ENCODE data around the gene ORMDL1. TPM values are rescaled to one million over a fixed set of nuclear protein-coding genes. Genes with fewer than 3 reads are reported as not detected.

ORMDL1 gene
- total RNA-seq, 1 experiment from 2014 or later: 38.4 TPM

DNA sequence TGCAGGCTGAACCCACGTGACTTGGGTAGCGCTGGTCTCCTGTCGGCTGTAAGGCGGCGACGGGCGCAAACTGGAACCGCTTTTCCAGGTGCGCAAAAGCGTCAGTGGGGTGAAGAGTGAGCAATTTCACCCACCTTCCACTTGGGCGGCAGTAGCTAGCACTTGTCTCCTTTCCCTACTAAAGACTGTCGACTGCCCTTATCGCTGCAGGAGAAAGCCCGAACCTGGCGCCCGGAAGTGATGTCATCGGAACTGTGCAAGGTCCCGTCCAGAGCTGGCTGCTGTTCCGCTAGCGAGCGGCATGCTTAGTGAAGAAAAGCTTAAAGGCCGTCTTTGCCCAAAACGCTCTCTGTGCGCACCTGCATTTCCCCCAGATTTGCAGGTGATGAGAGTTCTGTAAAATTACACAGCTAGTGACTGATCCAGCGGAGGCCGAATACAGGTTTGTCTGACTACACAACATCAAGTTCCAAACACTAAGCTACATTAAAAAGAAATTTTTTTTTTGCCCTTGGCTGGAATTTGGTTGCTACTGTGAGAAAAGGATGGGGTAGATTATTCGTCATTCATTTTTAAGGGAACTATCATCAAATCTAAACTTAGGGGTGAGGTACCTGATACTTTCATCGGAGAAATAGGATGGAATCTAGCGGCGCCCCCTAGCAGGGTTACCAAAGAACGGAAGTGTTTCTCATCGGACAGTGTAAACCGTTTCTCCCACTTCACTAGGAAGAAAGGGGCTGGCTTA lies 21.4 kb downstream of the ORMDL1 start, which contains the start of gene OSGEPL1 (continued):
- TF ChIP-seq TCF7 (CRISPR knock-in tag; IDR thresholded peaks at IDR 0.05; ENCODE audit: low read depth) (no peak), ESRRA (CRISPR knock-in tag; IDR thresholded peaks at IDR 0.05; ENCODE audit: borderline replicate concordance) (no peak), ELF4 (CRISPR knock-in tag; IDR thresholded peaks at IDR 0.05; ENCODE audit: low read depth) (no peak), ZNF232 (CRISPR knock-in tag; IDR thresholded peaks at IDR 0.05) (no peak), GTF2I (CRISPR knock-in tag; conservative IDR thresholded peaks at IDR 0.05) (no peak), JAZF1 (CRISPR knock-in tag; IDR thresholded peaks at IDR 0.05) (no peak), NFYB (CRISPR knock-in tag; conservative IDR thresholded peaks at IDR 0.05; ENCODE audit: low read depth) (no peak), SP1 (CRISPR knock-in tag; conservative IDR thresholded peaks at IDR 0.05) (no peak; the same call in none of the 2 replicates), CREM (CRISPR knock-in tag; IDR thresholded peaks at IDR 0.05) (peak; percentile 93), ZNF263 (CRISPR knock-in tag; IDR thresholded peaks at IDR 0.05; ENCODE audit: low read depth) (no peak), SMAD4 (CRISPR knock-in tag; IDR thresholded peaks at IDR 0.05) (no peak), GABPB1 (CRISPR knock-in tag; IDR thresholded peaks at IDR 0.05) (peak; percentile 77), PRRX2 (CRISPR knock-in tag; IDR thresholded peaks at IDR 0.05) (no peak), NR3C1 (CRISPR knock-in tag; conservative IDR thresholded peaks at IDR 0.05; ENCODE audit: low read depth) (no peak), MYBL2 (CRISPR knock-in tag; IDR thresholded peaks at IDR 0.05) (0 out of 2 replicates have a peak, but pooled peaks have one; percentile 56)
- TF ChIP-seq, protein P1, sequence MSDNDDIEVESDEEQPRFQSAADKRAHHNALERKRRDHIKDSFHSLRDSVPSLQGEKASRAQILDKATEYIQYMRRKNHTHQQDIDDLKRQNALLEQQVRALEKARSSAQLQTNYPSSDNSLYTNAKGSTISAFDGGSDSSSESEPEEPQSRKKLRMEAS (CRISPR knock-in tag; IDR thresholded peaks at IDR 0.05): peak; percentile 73
- TF ChIP-seq, protein P2, sequence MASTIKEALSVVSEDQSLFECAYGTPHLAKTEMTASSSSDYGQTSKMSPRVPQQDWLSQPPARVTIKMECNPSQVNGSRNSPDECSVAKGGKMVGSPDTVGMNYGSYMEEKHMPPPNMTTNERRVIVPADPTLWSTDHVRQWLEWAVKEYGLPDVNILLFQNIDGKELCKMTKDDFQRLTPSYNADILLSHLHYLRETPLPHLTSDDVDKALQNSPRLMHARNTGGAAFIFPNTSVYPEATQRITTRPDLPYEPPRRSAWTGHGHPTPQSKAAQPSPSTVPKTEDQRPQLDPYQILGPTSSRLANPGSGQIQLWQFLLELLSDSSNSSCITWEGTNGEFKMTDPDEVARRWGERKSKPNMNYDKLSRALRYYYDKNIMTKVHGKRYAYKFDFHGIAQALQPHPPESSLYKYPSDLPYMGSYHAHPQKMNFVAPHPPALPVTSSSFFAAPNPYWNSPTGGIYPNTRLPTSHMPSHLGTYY (CRISPR knock-in tag; IDR thresholded peaks at IDR 0.05): no peak
- TF ChIP-seq, protein P3, sequence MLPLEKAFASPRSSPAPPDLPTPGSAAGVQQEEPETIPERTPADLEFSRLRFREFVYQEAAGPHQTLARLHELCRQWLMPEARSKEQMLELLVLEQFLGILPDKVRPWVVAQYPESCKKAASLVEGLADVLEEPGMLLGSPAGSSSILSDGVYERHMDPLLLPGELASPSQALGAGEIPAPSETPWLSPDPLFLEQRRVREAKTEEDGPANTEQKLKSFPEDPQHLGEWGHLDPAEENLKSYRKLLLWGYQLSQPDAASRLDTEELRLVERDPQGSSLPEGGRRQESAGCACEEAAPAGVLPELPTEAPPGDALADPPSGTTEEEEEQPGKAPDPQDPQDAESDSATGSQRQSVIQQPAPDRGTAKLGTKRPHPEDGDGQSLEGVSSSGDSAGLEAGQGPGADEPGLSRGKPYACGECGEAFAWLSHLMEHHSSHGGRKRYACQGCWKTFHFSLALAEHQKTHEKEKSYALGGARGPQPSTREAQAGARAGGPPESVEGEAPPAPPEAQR (CRISPR knock-in tag; IDR thresholded peaks at IDR 0.05): no peak
- TF ChIP-seq, protein P4, sequence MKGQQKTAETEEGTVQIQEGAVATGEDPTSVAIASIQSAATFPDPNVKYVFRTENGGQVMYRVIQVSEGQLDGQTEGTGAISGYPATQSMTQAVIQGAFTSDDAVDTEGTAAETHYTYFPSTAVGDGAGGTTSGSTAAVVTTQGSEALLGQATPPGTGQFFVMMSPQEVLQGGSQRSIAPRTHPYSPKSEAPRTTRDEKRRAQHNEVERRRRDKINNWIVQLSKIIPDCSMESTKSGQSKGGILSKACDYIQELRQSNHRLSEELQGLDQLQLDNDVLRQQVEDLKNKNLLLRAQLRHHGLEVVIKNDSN (CRISPR knock-in tag; IDR thresholded peaks at IDR 0.05): peak; percentile 91
- TF ChIP-seq, protein P5, sequence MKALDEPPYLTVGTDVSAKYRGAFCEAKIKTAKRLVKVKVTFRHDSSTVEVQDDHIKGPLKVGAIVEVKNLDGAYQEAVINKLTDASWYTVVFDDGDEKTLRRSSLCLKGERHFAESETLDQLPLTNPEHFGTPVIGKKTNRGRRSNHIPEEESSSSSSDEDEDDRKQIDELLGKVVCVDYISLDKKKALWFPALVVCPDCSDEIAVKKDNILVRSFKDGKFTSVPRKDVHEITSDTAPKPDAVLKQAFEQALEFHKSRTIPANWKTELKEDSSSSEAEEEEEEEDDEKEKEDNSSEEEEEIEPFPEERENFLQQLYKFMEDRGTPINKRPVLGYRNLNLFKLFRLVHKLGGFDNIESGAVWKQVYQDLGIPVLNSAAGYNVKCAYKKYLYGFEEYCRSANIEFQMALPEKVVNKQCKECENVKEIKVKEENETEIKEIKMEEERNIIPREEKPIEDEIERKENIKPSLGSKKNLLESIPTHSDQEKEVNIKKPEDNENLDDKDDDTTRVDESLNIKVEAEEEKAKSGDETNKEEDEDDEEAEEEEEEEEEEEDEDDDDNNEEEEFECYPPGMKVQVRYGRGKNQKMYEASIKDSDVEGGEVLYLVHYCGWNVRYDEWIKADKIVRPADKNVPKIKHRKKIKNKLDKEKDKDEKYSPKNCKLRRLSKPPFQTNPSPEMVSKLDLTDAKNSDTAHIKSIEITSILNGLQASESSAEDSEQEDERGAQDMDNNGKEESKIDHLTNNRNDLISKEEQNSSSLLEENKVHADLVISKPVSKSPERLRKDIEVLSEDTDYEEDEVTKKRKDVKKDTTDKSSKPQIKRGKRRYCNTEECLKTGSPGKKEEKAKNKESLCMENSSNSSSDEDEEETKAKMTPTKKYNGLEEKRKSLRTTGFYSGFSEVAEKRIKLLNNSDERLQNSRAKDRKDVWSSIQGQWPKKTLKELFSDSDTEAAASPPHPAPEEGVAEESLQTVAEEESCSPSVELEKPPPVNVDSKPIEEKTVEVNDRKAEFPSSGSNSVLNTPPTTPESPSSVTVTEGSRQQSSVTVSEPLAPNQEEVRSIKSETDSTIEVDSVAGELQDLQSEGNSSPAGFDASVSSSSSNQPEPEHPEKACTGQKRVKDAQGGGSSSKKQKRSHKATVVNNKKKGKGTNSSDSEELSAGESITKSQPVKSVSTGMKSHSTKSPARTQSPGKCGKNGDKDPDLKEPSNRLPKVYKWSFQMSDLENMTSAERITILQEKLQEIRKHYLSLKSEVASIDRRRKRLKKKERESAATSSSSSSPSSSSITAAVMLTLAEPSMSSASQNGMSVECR (CRISPR knock-in tag; IDR thresholded peaks at IDR 0.05; ENCODE audit: borderline replicate concordance): 0 out of 2 replicates have a peak, but pooled peaks have one; percentile 29
- TF ChIP-seq, protein P6, sequence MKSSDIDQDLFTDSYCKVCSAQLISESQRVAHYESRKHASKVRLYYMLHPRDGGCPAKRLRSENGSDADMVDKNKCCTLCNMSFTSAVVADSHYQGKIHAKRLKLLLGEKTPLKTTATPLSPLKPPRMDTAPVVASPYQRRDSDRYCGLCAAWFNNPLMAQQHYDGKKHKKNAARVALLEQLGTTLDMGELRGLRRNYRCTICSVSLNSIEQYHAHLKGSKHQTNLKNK (CRISPR knock-in tag; IDR thresholded peaks at IDR 0.05): no peak
- TF ChIP-seq, protein P7, sequence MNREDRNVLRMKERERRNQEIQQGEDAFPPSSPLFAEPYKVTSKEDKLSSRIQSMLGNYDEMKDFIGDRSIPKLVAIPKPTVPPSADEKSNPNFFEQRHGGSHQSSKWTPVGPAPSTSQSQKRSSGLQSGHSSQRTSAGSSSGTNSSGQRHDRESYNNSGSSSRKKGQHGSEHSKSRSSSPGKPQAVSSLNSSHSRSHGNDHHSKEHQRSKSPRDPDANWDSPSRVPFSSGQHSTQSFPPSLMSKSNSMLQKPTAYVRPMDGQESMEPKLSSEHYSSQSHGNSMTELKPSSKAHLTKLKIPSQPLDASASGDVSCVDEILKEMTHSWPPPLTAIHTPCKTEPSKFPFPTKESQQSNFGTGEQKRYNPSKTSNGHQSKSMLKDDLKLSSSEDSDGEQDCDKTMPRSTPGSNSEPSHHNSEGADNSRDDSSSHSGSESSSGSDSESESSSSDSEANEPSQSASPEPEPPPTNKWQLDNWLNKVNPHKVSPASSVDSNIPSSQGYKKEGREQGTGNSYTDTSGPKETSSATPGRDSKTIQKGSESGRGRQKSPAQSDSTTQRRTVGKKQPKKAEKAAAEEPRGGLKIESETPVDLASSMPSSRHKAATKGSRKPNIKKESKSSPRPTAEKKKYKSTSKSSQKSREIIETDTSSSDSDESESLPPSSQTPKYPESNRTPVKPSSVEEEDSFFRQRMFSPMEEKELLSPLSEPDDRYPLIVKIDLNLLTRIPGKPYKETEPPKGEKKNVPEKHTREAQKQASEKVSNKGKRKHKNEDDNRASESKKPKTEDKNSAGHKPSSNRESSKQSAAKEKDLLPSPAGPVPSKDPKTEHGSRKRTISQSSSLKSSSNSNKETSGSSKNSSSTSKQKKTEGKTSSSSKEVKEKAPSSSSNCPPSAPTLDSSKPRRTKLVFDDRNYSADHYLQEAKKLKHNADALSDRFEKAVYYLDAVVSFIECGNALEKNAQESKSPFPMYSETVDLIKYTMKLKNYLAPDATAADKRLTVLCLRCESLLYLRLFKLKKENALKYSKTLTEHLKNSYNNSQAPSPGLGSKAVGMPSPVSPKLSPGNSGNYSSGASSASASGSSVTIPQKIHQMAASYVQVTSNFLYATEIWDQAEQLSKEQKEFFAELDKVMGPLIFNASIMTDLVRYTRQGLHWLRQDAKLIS (CRISPR knock-in tag; IDR thresholded peaks at IDR 0.05; ENCODE audit: borderline replicate concordance): no peak
- TF ChIP-seq, protein P8, sequence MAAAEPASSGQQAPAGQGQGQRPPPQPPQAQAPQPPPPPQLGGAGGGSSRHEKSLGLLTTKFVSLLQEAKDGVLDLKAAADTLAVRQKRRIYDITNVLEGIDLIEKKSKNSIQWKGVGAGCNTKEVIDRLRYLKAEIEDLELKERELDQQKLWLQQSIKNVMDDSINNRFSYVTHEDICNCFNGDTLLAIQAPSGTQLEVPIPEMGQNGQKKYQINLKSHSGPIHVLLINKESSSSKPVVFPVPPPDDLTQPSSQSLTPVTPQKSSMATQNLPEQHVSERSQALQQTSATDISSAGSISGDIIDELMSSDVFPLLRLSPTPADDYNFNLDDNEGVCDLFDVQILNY (CRISPR knock-in tag; IDR thresholded peaks at IDR 0.05): no peak

Measured in WTC11 (cell line).